ENCODE data around the gene RAB36. TPM values are rescaled to one million over a fixed set of nuclear protein-coding genes. Genes with fewer than 3 reads are reported as not detected.

Gene RAB36
- total and polyA plus RNA-seq, 9 of the 15 experiments (the other 6 are each of a cell fraction or from before 2014, with no cell fraction given), result 0.04 to 0.50 (median 0.08) TPM; not detected in 3

GRCh38 chr22:23102776-23103175, 42.5 kb upstream of the RAB36 start (continued):
- no peak for TF ChIP-seq ELK1 (CRISPR knock-in tag; IDR thresholded peaks at IDR 0.05)
- no peak for TF ChIP-seq ZFP36 (IDR thresholded peaks at IDR 0.05; ENCODE audit: low read depth, low read length, partially characterized antibody)
- no peak for TF ChIP-seq KDM4B (IDR thresholded peaks at IDR 0.05; ENCODE audit: borderline replicate concordance in 2 of 2, low read depth in 1 of 2)
- TF ChIP-seq GTF3C2 (IDR thresholded peaks at IDR 0.05; ENCODE audit: borderline replicate concordance, extremely low read depth, insufficient read length), result no peak
- TF ChIP-seq PTTG1 (tag; IDR thresholded peaks at IDR 0.05; ENCODE audit: low read depth), result no peak
- TF ChIP-seq FOXJ2 (tag; IDR thresholded peaks at IDR 0.05), result no peak
- TF ChIP-seq ZBTB8A (IDR thresholded peaks at IDR 0.05; ENCODE audit: partially characterized antibody), result no peak
- no peak for TF ChIP-seq MCM2 (IDR thresholded peaks at IDR 0.05; ENCODE audit: low read depth)
- TF ChIP-seq CBX8 (IDR thresholded peaks at IDR 0.05; ENCODE audit: borderline replicate concordance, extremely low read depth, low read depth, low read length, poor library complexity, severe bottlenecking), result no peak
- TF ChIP-seq ZNF551 (CRISPR knock-in tag; IDR thresholded peaks at IDR 0.05), result no peak
- TF ChIP-seq FIP1L1 (IDR thresholded peaks at IDR 0.05; ENCODE audit: low read depth, low read length, poor library complexity, severe bottlenecking), result no peak
- no peak for TF ChIP-seq CC2D1A (IDR thresholded peaks at IDR 0.05)

All from K562 (cell line).